ENCODE results near the gene VWCE. TPM values are rescaled to one million over a fixed set of nuclear protein-coding genes. Genes with fewer than 3 reads are reported as not detected.

Gene VWCE
- total RNA-seq, 2 experiments from 2014 or later, result 6.6 TPM

Other genes with a start within 250 kb of the VWCE start
- 100 to 1,000 TPM; 228 to 232 TPM for gene CD5, start 192.8 kb downstream of the VWCE start, total RNA-seq
- gene VPS37C, start 133.9 kb downstream of the VWCE start, total RNA-seq, result 1 to 10 TPM; 8.5 to 8.9 TPM
- gene PGA3, start 91.8 kb downstream of the VWCE start, total RNA-seq, result not detected
- gene PGA4, start 73.0 kb downstream of the VWCE start, total RNA-seq, result not detected
- not detected for gene PGA5, start 54.1 kb downstream of the VWCE start, total RNA-seq
- gene DDB1, start 37.8 kb upstream of the VWCE start, total RNA-seq, result 100 to 1,000 TPM; 227 to 236 TPM
- 100 to 1,000 TPM; 146 to 154 TPM for gene TKFC, start 37.9 kb upstream of the VWCE start, total RNA-seq
- gene CYB561A3, start 66.6 kb upstream of the VWCE start, total RNA-seq, result 10 to 100 TPM; 31.7 to 31.8 TPM
- 10 to 100 TPM; 35.6 to 41.4 TPM for gene TMEM138, start 67.1 kb upstream of the VWCE start, total RNA-seq
- 1 to 10 TPM; 5.5 to 6.3 TPM for gene TMEM216, start 97.3 kb upstream of the VWCE start, total RNA-seq
- 100 to 1,000 TPM; 106 to 108 TPM for gene CPSF7, start 134.7 kb upstream of the VWCE start, total RNA-seq
- gene SDHAF2, start 134.8 kb upstream of the VWCE start, total RNA-seq, result 10 to 100 TPM; 23.7 to 27.0 TPM
- not detected for gene LRRC10B, start 213.4 kb upstream of the VWCE start, total RNA-seq

Measured in activated naive CD4-positive, alpha-beta T cell treated with anti-CD3 and anti-CD28 coated beads for 36 hours (primary cell).